NCI-H1092 (cell line): ENCODE measurements around the gene LRTM2.

Experiments
- DNase-seq: peaks from one replicate; lab custom pipeline; 2025; lab: John Stamatoyannopoulos, UW

Gene LRTM2

GRCh38 chr12:1864867-1865266 is 44.5 kb downstream of the LRTM2 start:
- no peak for DNase-seq

GRCh38 chr12:1865284-1865866 is 45.0 kb downstream of the LRTM2 start:
- DNase-seq = no peak

- DNase-seq = no peak
Observed at GRCh38 chr12:1869145-1869544, 48.8 kb downstream of the LRTM2 start.

GRCh38 chr12:1870086-1870485 is 49.7 kb downstream of the LRTM2 start:
- no peak for DNase-seq

- DNase-seq = no peak
Observed at GRCh38 chr12:1870998-1871917, 50.9 kb downstream of the LRTM2 start.

GRCh38 chr12:1872001-1872400 is 51.6 kb downstream of the LRTM2 start:
- no peak for DNase-seq

- no peak for DNase-seq
Observed at GRCh38 chr12:1872448-1872847, 52.1 kb downstream of the LRTM2 start.

- DNase-seq = no peak
Observed at GRCh38 chr12:1873531-1874510, 53.5 kb downstream of the LRTM2 start.

- DNase-seq = no peak
Observed at GRCh38 chr12:1875608-1876007, 55.2 kb downstream of the LRTM2 start.

- no peak for DNase-seq
Observed at GRCh38 chr12:1876086-1876485, 55.7 kb downstream of the LRTM2 start.

- no peak for DNase-seq
Observed at GRCh38 chr12:1877169-1877878, 57.0 kb downstream of the LRTM2 start.

GRCh38 chr12:1878214-1878613 is 57.8 kb downstream of the LRTM2 start:
- no peak for DNase-seq

GRCh38 chr12:1878695-1879094 is 58.3 kb downstream of the LRTM2 start:
- no peak for DNase-seq

- no peak for DNase-seq
Observed at GRCh38 chr12:1879633-1880032, 59.3 kb downstream of the LRTM2 start.

- DNase-seq = no peak
Observed at GRCh38 chr12:1880153-1880845, 59.9 kb downstream of the LRTM2 start.

- no peak for DNase-seq
Observed at GRCh38 chr12:1880876-1881275, 60.5 kb downstream of the LRTM2 start.

- DNase-seq = no peak
Observed at GRCh38 chr12:1881301-1881700, 60.9 kb downstream of the LRTM2 start.

- DNase-seq = no peak
Observed at GRCh38 chr12:1881936-1882335, 61.6 kb downstream of the LRTM2 start.

- no peak for DNase-seq
Observed at GRCh38 chr12:1882405-1882804, 62.0 kb downstream of the LRTM2 start.

GRCh38 chr12:1882850-1883470 is 62.6 kb downstream of the LRTM2 start:
- no peak for DNase-seq

GRCh38 chr12:1883513-1883912 is 63.1 kb downstream of the LRTM2 start:
- no peak for DNase-seq
